ENCODE data around the gene LAMP2.

- TF ChIP-seq POLR2AphosphoS5 (IDR thresholded peaks at IDR 0.05; ENCODE audit: low read depth, low read length) (no peak), POLR2A (IDR thresholded peaks at IDR 0.05; ENCODE audit: low read depth, low read length) (no peak)
Measured at GRCh38 chrX:120463241-120463640, 5.9 kb downstream of the LAMP2 start.

Measured in GM12892 (cell line).